Endothelial cell of umbilical vein (primary cell): ENCODE measurements around the gene PPME1. TPM values are rescaled to one million over a fixed set of nuclear protein-coding genes. Genes with fewer than 3 reads are reported as not detected.
"Not testable (repeated sequence)": the region's sequence is repeated elsewhere in the genome, so short reads cannot be mapped to it uniquely, and the experiment has no call there.

Source experiments
- BruUV-seq: library from RNA; stranded (reverse); fragments of 400-500 nt; replicated peaks from 2 replicates; lab custom pipeline; 2021; lab: Mats Ljungman, UMichigan
- CTCF ChIA-PET: fragments of 300-600, 350-600 bp; sonication (Branson Sonifier 250); formaldehyde crosslinking; loops from one replicate; lab custom pipeline; 2021; ENCODE audit warnings: antibody characterized with exemption, inconsistent platforms; lab: Charles Lee
- POLR2A ChIA-PET: fragments of 300-600, 350-600 bp; sonication (Branson Sonifier 250); formaldehyde crosslinking; loops from one replicate; lab custom pipeline; 2021; ENCODE audit warnings: antibody characterized with exemption, inconsistent platforms; lab: Charles Lee
- DNase-seq: peaks from one replicate; pipeline ENCODE4 v3.0.0-alpha.2; 2011; ENCODE audit warnings: low read depth, low spot score
- FAIRE-seq: peaks from 2 replicates; lab custom pipeline; 2011; peaks lifted over from hg19 to GRCh38; lab: Jason Lieb, UNC
- H2AFZ ChIP-seq: 2 replicates; pipeline ENCODE4 v1.6.0; 2012; ENCODE audit warnings: low read depth, low read length, control low read depth, inconsistent platforms
- H3K27ac ChIP-seq: 2 replicates; pipeline ENCODE4 v1.5.1; 2011; ENCODE audit warnings: low read depth, mild to moderate bottlenecking, control low read depth, low read length, moderate library complexity; ENCODE audit not compliant: insufficient read depth
- H3K27me3 ChIP-seq, 2 experiments: 2 replicates each; pipeline versions ENCODE4 v1.6.0 to v1.6.1; 2011; ENCODE audit warnings: low read length in 2 of 2, mixed read lengths in 1 of 2; ENCODE audit not compliant: control insufficient read depth in 2 of 2, insufficient read depth in 2 of 2
- H3K36me3 ChIP-seq, 2 experiments: 2 replicates in 1 of 2; 3 replicates in 1 of 2; pipeline ENCODE4 v1.5.1; 2011; ENCODE audit warnings: low read length in 2 of 2, mild to moderate bottlenecking in 1 of 2, moderate library complexity in 1 of 2; ENCODE audit not compliant: control insufficient read depth in 2 of 2, insufficient read depth in 2 of 2; ENCODE audit errors: extremely low read depth in 1 of 2
- H3K4me1 ChIP-seq: 3 replicates; pipeline ENCODE4 v1.5.1; 2011; ENCODE audit warnings: mild to moderate bottlenecking, low read length; ENCODE audit not compliant: control insufficient read depth, insufficient read depth; ENCODE audit errors: extremely low read depth
- H3K4me2 ChIP-seq: 2 replicates; pipeline ENCODE4 v1.6.1; 2011; ENCODE audit warnings: low read length, control low read depth, mixed read lengths; ENCODE audit not compliant: insufficient read depth
- H3K4me3 ChIP-seq, 3 experiments: fragments of 200-600 bp in 1 of 3; sonication (generic), shearing (Covaris generic) in 1 of 3; replicated peaks in 1 of 3; 2 replicates each; pipeline ENCODE4 v1.5.1; 2011 to 2016; ENCODE audit warnings: control low read depth in 3 of 3, low read length in 3 of 3, mild to moderate bottlenecking in 2 of 3, inconsistent platforms in 1 of 3, low read depth in 1 of 3, moderate library complexity in 1 of 3; ENCODE audit not compliant: insufficient read depth in 1 of 3
- H3K79me2 ChIP-seq: 2 replicates; pipeline ENCODE4 v1.6.0; 2012; ENCODE audit warnings: low read length, inconsistent platforms; ENCODE audit not compliant: control insufficient read depth, insufficient read depth
- H3K9ac ChIP-seq: replicated peaks from 2 replicates; pipeline ENCODE3; 2011; ENCODE audit warnings: low read length, control low read depth; ENCODE audit not compliant: insufficient read depth; ENCODE audit errors: extremely low read depth
- H3K9me1 ChIP-seq: replicated peaks from 3 replicates; pipeline ENCODE4 v1.6.0; 2011; ENCODE audit warnings: mild to moderate bottlenecking, low read length; ENCODE audit not compliant: control insufficient read depth, insufficient read depth; ENCODE audit errors: extremely low read depth
- H3K9me3 ChIP-seq: replicated peaks from 2 replicates; pipeline ENCODE4 v1.5.1; 2012; ENCODE audit warnings: low read length, inconsistent platforms; ENCODE audit not compliant: control insufficient read depth, insufficient read depth
- H4K20me1 ChIP-seq: replicated peaks from 2 replicates; pipeline ENCODE3; 2011; ENCODE audit warnings: mild to moderate bottlenecking, low read length; ENCODE audit not compliant: control insufficient read depth, insufficient read depth; ENCODE audit errors: extremely low read depth
- CTCF ChIP-seq, 2 donors: IDR thresholded peaks; 1 replicate in 1 of 2; 2 replicates in 1 of 2; pipeline ENCODE4 v1.5.1; 2011; ENCODE audit warnings: low read length in 2 of 2, mild to moderate bottlenecking in 2 of 2, moderate library complexity in 2 of 2, control low read depth in 1 of 2, inconsistent platforms in 1 of 2, low read depth in 1 of 2; ENCODE audit not compliant: insufficient read depth in 1 of 2; ENCODE audit errors: extremely low read depth in 1 of 2
- EZH2 ChIP-seq: IDR thresholded peaks from 2 replicates; pipeline ENCODE4 v1.6.1; 2012; ENCODE audit warnings: borderline replicate concordance, low read depth, mild to moderate bottlenecking, moderate library complexity, low read length, inconsistent platforms; ENCODE audit not compliant: severe bottlenecking
- GATA2 ChIP-seq: IDR thresholded peaks from 2 replicates; pipeline ENCODE4 v1.7.0; 2011; ENCODE audit warnings: low read depth, mild to moderate bottlenecking, moderate library complexity, mixed read lengths, low read length; ENCODE audit not compliant: insufficient read length, insufficient read depth
- JUN ChIP-seq: IDR thresholded peaks from 2 replicates; pipeline ENCODE4 v1.6.1; 2011; ENCODE audit warnings: borderline replicate concordance, low read depth; ENCODE audit not compliant: insufficient read length, insufficient read depth
- MAX ChIP-seq: IDR thresholded peaks from 2 replicates; pipeline ENCODE4 v1.6.1; 2011; ENCODE audit not compliant: insufficient read depth, insufficient read length
- MYC ChIP-seq: IDR thresholded peaks from one replicate; pipeline ENCODE4 v1.6.1; 2011; ENCODE audit warnings: mild to moderate bottlenecking, low read depth, low read length
- POLR2A ChIP-seq: IDR thresholded peaks from 2 replicates; pipeline ENCODE4 v1.6.1; 2012; ENCODE audit warnings: low read depth, mild to moderate bottlenecking, control low read depth, low read length
- POLR2AphosphoS5 ChIP-seq: IDR thresholded peaks from 2 replicates; pipeline ENCODE4 v1.6.1; 2012; ENCODE audit warnings: low read depth, mild to moderate bottlenecking, control low read depth, low read length, moderate library complexity; ENCODE audit not compliant: insufficient read depth
- dilution Hi-C: fragments of 300-500 bp; cut with MboI; formaldehyde crosslinking; loops from one replicate; pipeline ENCODE4 v1.15.0; 2019; ENCODE audit warnings: low sequenced_read_pairs; ENCODE audit not compliant: extremely low pct_ligation_motif_present
- intact Hi-C: fragments of 100-400 bp; cut with micrococcal nuclease; formaldehyde crosslinking; loops from one replicate; pipeline ENCODE4 v1.10.0; 2022
- polyA plus RNA-seq, 4 experiments: library from polyadenylated mRNA; depleted of rRNA in 3 of 4; stranded (reverse) in 3 of 4; unstranded in 1 of 4; fragments of >200 nt; gene quantifications; 2 replicates each; pipeline versions ENCODE4 v1.2.1 to v1.2.3, GENCODE V29; 2011 to 2012; ENCODE audit warnings: missing spikeins in 1 of 4
- total RNA-seq: library from RNA; stranded (reverse); gene quantifications from 2 replicates; pipeline ENCODE4 v1.2.3, GENCODE V29; 2021

Gene PPME1
- total and polyA plus RNA-seq, 2 donors (not counting 3 experiments of a cell fraction or from before 2014, with no cell fraction given): 37.2 to 49.9 TPM

- no peak overlapping the region for H3K4me3 ChIP-seq
- no TSS peak for BruUV-seq
- no peak overlapping the region for H3K4me2 ChIP-seq
- no peaks in the 10 kb centered on the region for H3K9me1 ChIP-seq
- CTCF ChIA-PET: no interaction called here
- no peaks in the 10 kb centered on the region for H4K20me1 ChIP-seq
- H3K9ac ChIP-seq: no peak overlapping the region
- H3K79me2 ChIP-seq: no peaks in the 10 kb centered on the region
- no peaks in the 10 kb centered on the region for H3K4me1 ChIP-seq
- peaks cover 0 to 2% of the 10 kb centered on the region in 2 experiments for H3K36me3 ChIP-seq
- intact Hi-C loops: no loop called here
- FAIRE-seq (no peak), DNase-seq (no peak)
- no peak overlapping the region for H2AFZ ChIP-seq
- no peaks in the 10 kb centered on the region for H3K27me3 ChIP-seq
- H3K9me3 ChIP-seq: no peaks in the 10 kb centered on the region
- no peak overlapping the region for H3K27ac ChIP-seq
- dilution Hi-C loops: no loop called here
- no peak for TF ChIP-seq POLR2A
- TF ChIP-seq EZH2: no peak
- no peak for TF ChIP-seq JUN
- no peak for TF ChIP-seq CTCF (IDR thresholded peaks at IDR 0.05; ENCODE audit: extremely low read depth in 1 of 2, insufficient read depth in 1 of 2, low read depth in 1 of 2, low read length in 2 of 2)
- TF ChIP-seq MYC: no peak
- TF ChIP-seq MAX: no peak
- TF ChIP-seq GATA2: no peak
- TF ChIP-seq POLR2AphosphoS5: no peak
- POLR2A ChIA-PET: no interaction called here
Measured at GRCh38 chr11:74123008-74123448, 48.1 kb upstream of the PPME1 start.

GRCh38 chr11:74129121-74129520 is 42.0 kb upstream of the PPME1 start:
- H3K9me1 ChIP-seq, H3K27ac ChIP-seq, intact Hi-C loops, BruUV-seq, H3K9ac ChIP-seq, H3K4me3 ChIP-seq, H3K79me2 ChIP-seq, H4K20me1 ChIP-seq, H3K9me3 ChIP-seq, DNase-seq, POLR2A ChIA-PET, H3K27me3 ChIP-seq, CTCF ChIA-PET, H3K36me3 ChIP-seq, H3K4me2 ChIP-seq, FAIRE-seq, H3K4me1 ChIP-seq, H2AFZ ChIP-seq, dilution Hi-C loops: not testable (repeated sequence)
